ENCODE measurements around the gene AQP2.

Gene AQP2

GRCh38 chr12:49920241-49920914, 30.2 kb upstream of the AQP2 start:
- DNase-seq (ENCODE audit: low read depth in 2 of 2): no peak

GRCh38 chr12:49920915-49921286, 29.6 kb upstream of the AQP2 start:
- DNase-seq (ENCODE audit: low read depth in 2 of 2): no peak

- no peak for DNase-seq (ENCODE audit: low read depth in 2 of 2)
Observed at GRCh38 chr12:49921299-49921698, 29.2 kb upstream of the AQP2 start.

- no peak for DNase-seq (ENCODE audit: low read depth in 2 of 2)
Observed at GRCh38 chr12:49921936-49922335, 28.6 kb upstream of the AQP2 start.

GRCh38 chr12:49922349-49923034, 28.0 kb upstream of the AQP2 start:
- no peak for DNase-seq (ENCODE audit: low read depth in 2 of 2)

GRCh38 chr12:49923035-49923644, 27.4 kb upstream of the AQP2 start:
- DNase-seq (ENCODE audit: low read depth in 2 of 2): no peak

GRCh38 chr12:49923880-49924556, 26.5 kb upstream of the AQP2 start:
- DNase-seq (ENCODE audit: low read depth in 2 of 2): no peak

- no peak for DNase-seq (ENCODE audit: low read depth in 2 of 2)
Observed at GRCh38 chr12:49924628-49925246, 25.8 kb upstream of the AQP2 start.

- no peak for DNase-seq (ENCODE audit: low read depth in 2 of 2)
Observed at GRCh38 chr12:49925433-49926204, 24.9 kb upstream of the AQP2 start.

- DNase-seq (ENCODE audit: low read depth in 2 of 2): no peak
Observed at GRCh38 chr12:49928471-49928870, 22.1 kb upstream of the AQP2 start.

GRCh38 chr12:49929581-49929980, 21.0 kb upstream of the AQP2 start:
- DNase-seq (ENCODE audit: low read depth in 2 of 2): no peak

- no peak for DNase-seq (ENCODE audit: low read depth in 2 of 2)
Observed at GRCh38 chr12:49930515-49931288, 19.8 kb upstream of the AQP2 start.

- DNase-seq (ENCODE audit: low read depth in 2 of 2): no peak
Observed at GRCh38 chr12:49932023-49932422, 18.5 kb upstream of the AQP2 start.

- no peak for DNase-seq (ENCODE audit: low read depth in 2 of 2)
Observed at GRCh38 chr12:49932533-49933130, 17.9 kb upstream of the AQP2 start.

GRCh38 chr12:49933796-49934195, 16.7 kb upstream of the AQP2 start:
- DNase-seq (ENCODE audit: low read depth in 2 of 2): no peak

GRCh38 chr12:49934505-49934904, 16.0 kb upstream of the AQP2 start:
- no peak for DNase-seq (ENCODE audit: low read depth in 2 of 2)

- DNase-seq (ENCODE audit: low read depth in 2 of 2): no peak
Observed at GRCh38 chr12:49936925-49937324, 13.6 kb upstream of the AQP2 start.

- no peak for DNase-seq (ENCODE audit: low read depth in 2 of 2)
Observed at GRCh38 chr12:49937639-49938300, 12.8 kb upstream of the AQP2 start.

GRCh38 chr12:49939307-49939706, 11.2 kb upstream of the AQP2 start:
- no peak for DNase-seq (ENCODE audit: low read depth in 2 of 2)

GRCh38 chr12:49939707-49940106, 10.8 kb upstream of the AQP2 start:
- no peak for DNase-seq (ENCODE audit: low read depth in 2 of 2)
